CD4-positive, alpha-beta T cell treated with Interleukin-1 beta for 1 hour (primary cell): ENCODE data around the gene DLEC1.

Experiments used
- DNase-seq, 2 donors: peaks; one replicate each; pipeline ENCODE4 v3.0.0-alpha.2; 2020 to 2022

DLEC1 gene

GRCh38 chr3:38112378-38112761 is 73.4 kb downstream of the DLEC1 start:
- DNase-seq, result no peak

- DNase-seq, result no peak
Observed at GRCh38 chr3:38114052-38114874, 75.3 kb downstream of the DLEC1 start.

- DNase-seq, result no peak
Observed at GRCh38 chr3:38114875-38115644, 76.1 kb downstream of the DLEC1 start.

- DNase-seq, result no peak
Observed at GRCh38 chr3:38115645-38116427, 76.8 kb downstream of the DLEC1 start.

GRCh38 chr3:38116471-38117162 is 77.6 kb downstream of the DLEC1 start:
- no peak for DNase-seq

- no peak for DNase-seq
Observed at GRCh38 chr3:38117163-38117716, 78.2 kb downstream of the DLEC1 start.

GRCh38 chr3:38117748-38118420 is 78.9 kb downstream of the DLEC1 start:
- DNase-seq, result peak; percentile 74 to 77

GRCh38 chr3:38118421-38119247 is 79.6 kb downstream of the DLEC1 start:
- DNase-seq, result no peak

GRCh38 chr3:38119248-38119544 is 80.2 kb downstream of the DLEC1 start:
- no peak for DNase-seq

GRCh38 chr3:38119821-38120692 is 81.0 kb downstream of the DLEC1 start:
- DNase-seq, result no peak

- no peak for DNase-seq
Observed at GRCh38 chr3:38120693-38121450, 81.9 kb downstream of the DLEC1 start.

- DNase-seq, result no peak
Observed at GRCh38 chr3:38121451-38121831, 82.4 kb downstream of the DLEC1 start.

- DNase-seq, result no peak
Observed at GRCh38 chr3:38121832-38122461, 82.9 kb downstream of the DLEC1 start.

GRCh38 chr3:38122712-38123290 is 83.8 kb downstream of the DLEC1 start:
- no peak for DNase-seq

- DNase-seq, result no peak
Observed at GRCh38 chr3:38124324-38125122, 85.5 kb downstream of the DLEC1 start.

GRCh38 chr3:38125305-38126120 is 86.5 kb downstream of the DLEC1 start:
- no peak for DNase-seq
